Neuron (in vitro differentiated cells): ENCODE data around the gene RGS11.

ENCODE experiments used
- H2AFZ ChIP-seq: one replicate; pipeline ENCODE4 v1.6.1; 2013; ENCODE audit warnings: low read depth, mild to moderate bottlenecking, inconsistent platforms, low read length, moderate library complexity
- H3K27me3 ChIP-seq: one replicate; pipeline ENCODE4 v1.6.1; 2013; ENCODE audit warnings: low read length; ENCODE audit not compliant: insufficient read depth
- H3K36me3 ChIP-seq: one replicate; pipeline ENCODE4 v1.6.1; 2013; ENCODE audit warnings: low read length; ENCODE audit not compliant: insufficient read depth
- H3K4me1 ChIP-seq: one replicate; pipeline ENCODE4 v1.6.1; 2013; ENCODE audit warnings: low read length; ENCODE audit not compliant: insufficient read depth
- H3K4me3 ChIP-seq: 2 replicates; pipeline ENCODE4 v1.5.1; 2013; ENCODE audit warnings: mild to moderate bottlenecking, low read length, moderate library complexity
- H3K9me3 ChIP-seq: one replicate; pipeline ENCODE4 v1.6.1; 2013; ENCODE audit warnings: low read length

Gene RGS11

DNA sequence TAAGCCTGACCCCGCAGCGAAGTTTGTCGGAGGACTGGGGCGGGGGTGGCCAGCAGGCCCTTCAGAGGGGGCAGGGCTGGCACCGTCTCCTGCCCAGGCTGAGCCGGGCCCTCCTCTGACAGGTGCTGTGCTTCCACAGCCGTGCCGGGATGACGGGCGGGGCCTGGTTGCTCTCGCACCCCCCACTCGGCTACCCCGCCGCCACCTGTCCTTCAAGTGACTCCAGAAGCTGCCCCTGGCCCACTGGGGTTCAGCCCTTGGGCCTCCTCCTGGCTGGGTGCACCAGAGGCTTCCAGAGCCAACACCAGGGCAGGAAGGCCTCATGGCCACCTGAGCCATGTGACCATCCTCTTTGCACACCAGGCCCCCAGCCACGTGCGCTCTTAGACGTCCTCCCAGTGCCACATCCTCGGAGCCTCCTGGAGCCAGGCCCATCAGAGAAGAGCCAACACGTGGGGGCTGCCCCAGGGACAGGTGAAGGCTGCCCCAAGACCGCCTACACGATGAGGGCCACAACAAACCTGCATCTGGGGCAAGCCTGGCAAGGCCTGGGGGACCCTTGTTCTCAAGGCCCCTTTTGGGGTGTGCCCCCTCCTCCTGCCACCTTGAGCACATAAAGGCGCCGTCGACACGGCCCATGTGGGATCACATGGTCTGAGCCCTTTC is 14.4 kb upstream of the RGS11 start:
- H3K27me3 ChIP-seq: no peaks in the 10 kb centered on the region
- peaks cover 55% of the 10 kb centered on the region for H3K36me3 ChIP-seq
- no peaks in the 10 kb centered on the region for H3K4me1 ChIP-seq
- no peak overlapping the region for H2AFZ ChIP-seq
- H3K4me3 ChIP-seq: no peak overlapping the region
- H3K9me3 ChIP-seq: peaks cover 13% of the 10 kb centered on the region

- H3K4me1 ChIP-seq: no peaks in the 10 kb centered on the region
- peaks cover 15% of the 10 kb centered on the region for H3K9me3 ChIP-seq
- no peak overlapping the region for H2AFZ ChIP-seq
- no peaks in the 10 kb centered on the region for H3K27me3 ChIP-seq
- H3K36me3 ChIP-seq: peaks cover 55% of the 10 kb centered on the region
- no peak overlapping the region for H3K4me3 ChIP-seq
Observed at GRCh38 chr16:289395-289997, 13.8 kb upstream of the RGS11 start.

DNA sequence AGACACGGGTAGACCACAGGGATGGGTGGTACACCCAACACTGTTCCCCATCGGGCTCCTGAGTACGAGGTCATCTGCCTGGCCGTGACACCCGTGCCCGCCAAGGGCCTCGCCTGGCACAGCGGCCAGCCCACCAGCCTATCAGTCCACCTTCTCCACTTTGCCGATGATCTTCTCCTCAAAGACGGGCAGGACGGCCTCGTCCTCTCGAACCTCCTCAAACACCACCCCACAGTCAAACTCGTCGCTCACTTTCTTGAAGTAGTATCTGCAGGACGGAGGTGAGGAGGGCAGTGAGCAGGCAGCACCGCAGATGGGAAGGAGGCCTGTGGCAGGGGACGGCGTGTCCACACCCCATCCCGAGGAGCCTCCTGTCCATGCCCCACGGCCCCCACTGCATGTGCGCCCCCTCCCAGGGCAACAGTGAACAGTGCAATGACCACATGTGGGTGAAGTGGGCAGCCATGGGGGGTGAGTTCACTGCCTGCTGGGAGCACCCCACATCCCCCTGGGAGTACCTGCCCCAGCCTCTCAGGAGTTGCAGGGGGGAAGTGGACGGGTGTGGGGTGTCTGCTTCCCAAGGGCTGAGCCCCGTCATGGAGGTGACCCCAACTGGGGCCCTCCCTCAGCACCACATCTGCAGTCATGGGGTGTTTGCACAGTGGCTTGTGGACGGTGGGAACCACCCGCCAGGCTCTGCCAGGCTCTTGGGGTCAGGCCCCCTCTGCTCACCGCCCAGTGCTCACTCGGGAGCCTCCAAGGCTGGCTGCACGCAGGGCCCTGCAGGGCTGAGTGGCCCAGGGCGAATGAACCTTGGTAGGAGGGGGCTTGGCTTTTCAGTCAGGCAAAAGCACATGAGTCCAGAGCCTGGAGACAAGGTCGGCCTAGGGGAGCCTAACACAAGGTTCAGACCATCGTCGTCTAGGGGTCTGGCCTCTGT is 12.5 kb upstream of the RGS11 start:
- H2AFZ ChIP-seq: no peak overlapping the region
- H3K27me3 ChIP-seq: no peaks in the 10 kb centered on the region
- no peaks in the 10 kb centered on the region for H3K4me1 ChIP-seq
- peaks cover 16% of the 10 kb centered on the region for H3K9me3 ChIP-seq
- no peak overlapping the region for H3K4me3 ChIP-seq
- peaks cover 50% of the 10 kb centered on the region for H3K36me3 ChIP-seq

DNA sequence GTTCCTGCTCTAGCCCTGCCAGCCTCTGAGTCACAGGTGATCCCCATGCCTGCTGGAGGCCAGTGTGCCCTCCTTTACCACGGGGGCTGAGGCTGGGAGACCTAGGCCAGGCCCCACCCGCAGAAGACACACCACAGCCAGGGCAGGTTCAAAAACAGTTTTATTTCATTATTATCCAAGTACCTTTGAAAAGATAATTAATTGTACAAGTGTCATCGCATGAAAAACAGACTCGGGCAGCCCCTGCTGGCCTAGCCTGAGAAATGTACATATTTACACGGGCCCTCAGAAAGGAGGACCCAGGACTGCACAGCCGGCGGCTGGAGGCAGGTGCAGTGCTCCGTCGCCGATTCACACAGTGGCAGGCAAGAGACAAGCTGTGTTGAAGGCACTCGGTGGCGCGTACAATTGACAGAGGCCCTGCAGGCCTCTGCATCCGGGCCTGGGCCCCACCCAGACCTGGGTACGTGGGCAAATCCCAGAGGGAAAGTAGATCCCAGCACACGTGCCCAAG is 11.6 kb upstream of the RGS11 start:
- H2AFZ ChIP-seq: no peak overlapping the region
- H3K36me3 ChIP-seq: peaks cover 42% of the 10 kb centered on the region
- peaks cover 16% of the 10 kb centered on the region for H3K9me3 ChIP-seq

DNA sequence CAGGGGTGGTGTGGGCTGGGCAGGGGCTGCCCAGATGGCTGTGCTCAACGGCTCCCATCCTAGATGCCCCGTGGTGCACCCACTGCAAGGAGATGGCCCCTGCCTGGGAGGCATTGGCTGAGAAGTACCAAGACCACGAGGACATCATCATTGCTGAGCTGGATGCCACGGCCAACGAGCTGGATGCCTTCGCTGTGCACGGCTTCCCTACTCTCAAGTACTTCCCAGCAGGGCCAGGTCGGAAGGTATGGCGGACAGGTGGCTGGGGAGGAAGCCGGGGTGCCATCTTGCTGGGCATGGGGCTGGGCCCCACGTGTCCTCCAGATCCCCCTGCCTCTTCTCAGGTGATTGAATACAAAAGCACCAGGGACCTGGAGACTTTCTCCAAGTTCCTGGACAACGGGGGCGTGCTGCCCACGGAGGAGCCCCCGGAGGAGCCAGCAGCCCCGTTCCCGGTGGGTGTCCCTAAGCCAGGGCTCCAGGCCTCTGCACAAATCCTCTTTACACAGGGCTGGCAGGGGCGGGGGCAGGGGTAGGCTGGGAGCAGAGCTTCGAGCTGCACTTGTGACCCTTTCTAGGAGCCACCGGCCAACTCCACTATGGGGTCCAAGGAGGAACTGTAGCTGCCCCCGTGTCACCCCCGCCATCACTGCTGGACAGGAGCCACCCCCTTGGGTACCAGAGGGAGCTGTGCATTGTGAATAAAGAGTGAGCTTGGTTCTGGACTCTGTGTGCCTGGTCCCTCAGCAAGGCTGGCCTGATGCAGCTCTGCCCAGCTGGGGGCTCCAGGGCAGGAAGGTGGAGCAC is 10.9 kb upstream of the RGS11 start:
- Histone ChIP-seq H3K36me3 (peaks cover 36% of the 10 kb centered on the region), H2AFZ (no peak overlapping the region), H3K4me3 (no peak overlapping the region), H3K27me3 (peaks cover 3% of the 10 kb centered on the region), H3K9me3 (peaks cover 16% of the 10 kb centered on the region), H3K4me1 (no peaks in the 10 kb centered on the region)

More for the DNA sequence above, 11.6 kb upstream of the RGS11 start:
- Histone ChIP-seq H3K4me3 (no peak overlapping the region), H3K27me3 (no peaks in the 10 kb centered on the region), H3K4me1 (no peaks in the 10 kb centered on the region)

DNA sequence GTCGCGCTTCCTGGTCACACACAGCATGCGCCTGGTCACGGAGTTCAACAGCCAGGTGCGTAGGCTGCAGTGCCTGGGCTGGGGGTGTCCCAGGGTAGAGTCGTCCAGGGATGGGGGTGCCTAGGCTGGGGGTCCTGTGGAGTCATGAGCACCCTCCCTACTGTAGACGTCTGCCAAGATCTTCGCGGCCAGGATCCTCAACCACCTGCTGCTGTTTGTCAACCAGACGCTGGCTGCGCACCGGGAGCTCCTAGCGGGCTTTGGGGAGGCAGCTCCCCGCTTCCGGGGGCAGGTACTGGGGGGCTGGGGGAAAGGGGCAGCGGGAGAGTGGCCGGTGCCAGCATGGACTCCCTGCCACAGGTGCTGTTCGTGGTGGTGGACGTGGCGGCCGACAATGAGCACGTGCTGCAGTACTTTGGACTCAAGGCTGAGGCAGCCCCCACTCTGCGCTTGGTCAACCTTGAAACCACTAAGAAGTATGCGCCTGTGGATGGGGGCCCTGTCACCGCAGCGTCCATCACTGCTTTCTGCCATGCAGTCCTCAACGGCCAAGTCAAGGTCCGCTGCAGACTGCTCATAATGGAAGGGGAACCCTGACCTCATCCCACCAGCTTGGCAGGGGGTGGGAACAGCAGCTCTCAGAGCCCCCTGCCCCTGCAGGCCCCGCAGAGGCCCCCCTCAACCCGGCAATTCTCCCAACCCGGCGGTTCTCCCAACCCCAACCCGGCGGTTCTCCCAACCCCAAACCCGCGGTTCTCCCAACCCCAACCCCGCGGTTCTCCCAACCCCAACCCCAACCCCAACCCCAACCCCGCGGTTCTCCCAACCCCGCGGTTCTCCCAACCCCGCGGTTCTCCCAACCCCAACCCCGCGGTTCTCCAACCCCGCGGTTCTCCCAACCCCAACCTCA is 9.7 kb upstream of the RGS11 start:
- Histone ChIP-seq H2AFZ (no peak overlapping the region), H3K4me3 (no peak overlapping the region), H3K27me3 (peaks cover 13% of the 10 kb centered on the region), H3K36me3 (peaks cover 25% of the 10 kb centered on the region), H3K9me3 (peaks cover 16% of the 10 kb centered on the region), H3K4me1 (peaks cover 4% of the 10 kb centered on the region)

DNA sequence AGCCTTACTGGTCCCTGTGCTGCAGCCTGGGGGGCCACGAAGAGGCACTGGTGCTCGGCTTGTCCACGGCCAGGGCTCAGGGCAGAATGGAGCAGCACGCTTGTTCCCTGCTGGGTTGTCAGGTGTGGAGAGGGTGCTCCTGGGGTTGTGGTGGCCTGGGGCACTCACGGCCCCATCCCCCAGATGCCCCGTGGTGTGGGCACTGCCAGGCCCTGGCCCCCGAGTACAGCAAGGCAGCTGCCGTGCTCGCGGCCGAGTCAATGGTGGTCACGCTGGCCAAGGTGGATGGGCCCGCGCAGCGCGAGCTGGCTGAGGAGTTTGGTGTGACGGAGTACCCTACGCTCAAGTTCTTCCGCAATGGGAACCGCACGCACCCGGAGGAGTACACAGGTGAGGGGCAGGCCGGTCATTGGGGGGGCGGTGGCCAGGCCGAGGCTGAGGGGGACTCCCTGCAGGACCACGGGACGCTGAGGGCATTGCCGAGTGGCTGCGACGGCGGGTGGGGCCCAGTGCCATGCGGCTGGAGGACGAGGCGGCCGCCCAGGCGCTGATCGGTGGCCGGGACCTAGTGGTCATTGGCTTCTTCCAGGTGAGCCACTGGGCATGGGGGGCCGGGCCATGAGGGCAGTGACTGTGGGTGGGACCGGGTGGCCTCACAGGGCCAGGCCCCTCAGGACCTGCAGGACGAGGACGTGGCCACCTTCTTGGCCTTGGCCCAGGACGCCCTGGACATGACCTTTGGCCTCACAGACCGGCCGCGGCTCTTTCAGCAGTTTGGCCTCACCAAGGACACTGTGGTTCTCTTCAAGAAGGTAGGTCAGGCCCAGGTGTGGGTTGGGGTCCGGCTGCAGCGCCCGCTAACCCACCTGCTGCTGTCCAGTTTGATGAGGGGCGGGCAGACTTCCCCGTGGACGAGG is 8.7 kb upstream of the RGS11 start:
- H2AFZ ChIP-seq: no peak overlapping the region

GRCh38 chr16:283033-283805 is 7.5 kb upstream of the RGS11 start, which contains the start of gene PDIA2:
PDIA2 (plus strand) TSS chr16:283164; CDS start chr16:283170, 6 bp downstream.
- Histone ChIP-seq H3K36me3 (peaks cover 11% of the 10 kb centered on the region), H3K4me1 (peaks cover 4% of the 10 kb centered on the region), H3K4me3 (no peak within 1 kb of the TSS), H3K9me3 (peaks cover 13% of the 10 kb centered on the region), H3K27me3 (peaks cover 29% of the 10 kb centered on the region), H2AFZ (no peak within 1 kb of the TSS)

More for the DNA sequence above, 8.7 kb upstream of the RGS11 start:
- peaks cover 4% of the 10 kb centered on the region for H3K4me1 ChIP-seq
- peaks cover 22% of the 10 kb centered on the region for H3K36me3 ChIP-seq
- peaks cover 16% of the 10 kb centered on the region for H3K9me3 ChIP-seq
- H3K4me3 ChIP-seq: no peak overlapping the region
- H3K27me3 ChIP-seq: peaks cover 17% of the 10 kb centered on the region

- Histone ChIP-seq H3K4me1 (peaks cover 4% of the 10 kb centered on the region), H2AFZ (no peak overlapping the region), H3K9me3 (peaks cover 10% of the 10 kb centered on the region), H3K27me3 (peaks cover 29% of the 10 kb centered on the region), H3K36me3 (peaks cover 4% of the 10 kb centered on the region), H3K4me3 (no peak overlapping the region)
Observed at GRCh38 chr16:282491-282890, 6.7 kb upstream of the RGS11 start.

DNA sequence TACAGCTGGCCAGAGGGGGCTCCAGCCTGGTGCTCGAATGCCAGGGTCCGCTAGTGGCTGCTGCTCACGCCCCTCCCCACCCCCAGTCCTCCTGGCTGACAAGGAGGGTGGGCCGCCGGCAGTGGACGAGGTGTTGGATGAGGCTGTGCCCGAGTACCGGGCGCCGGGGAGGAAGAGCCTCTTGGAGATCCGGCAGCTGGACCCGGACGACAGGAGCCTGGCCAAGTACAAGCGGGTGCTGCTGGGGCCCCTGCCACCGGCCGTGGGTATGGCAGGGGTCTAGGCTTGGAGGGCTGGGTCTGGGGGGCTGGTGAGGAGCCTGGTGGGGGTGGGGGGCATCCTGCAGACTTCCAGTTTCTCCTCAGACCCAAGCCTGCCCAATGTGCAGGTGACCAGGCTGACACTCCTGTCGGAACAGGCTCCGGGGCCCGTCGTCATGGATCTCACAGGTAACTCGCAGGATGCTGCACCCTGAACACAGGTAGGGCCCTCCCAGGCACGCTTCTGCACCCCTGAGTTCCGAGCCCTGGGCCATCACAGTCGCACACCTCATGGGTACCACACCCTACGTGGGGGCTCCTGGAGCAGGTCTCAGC is 6.0 kb upstream of the RGS11 start:
- peaks cover 4% of the 10 kb centered on the region for H3K4me1 ChIP-seq
- no peak overlapping the region for H3K4me3 ChIP-seq
- H2AFZ ChIP-seq: no peak overlapping the region
- H3K36me3 ChIP-seq: peaks cover 2% of the 10 kb centered on the region
- H3K27me3 ChIP-seq: peaks cover 29% of the 10 kb centered on the region
- H3K9me3 ChIP-seq: peaks cover 10% of the 10 kb centered on the region
